SK-N-SH (cell line): Measurements from ENCODE around the gene TIAM2.

Experiments used
- CHD2 ChIP-seq: fragments of 150-350 bp; IDR thresholded peaks from 2 replicates; pipeline ENCODE4 v1.6.1; 2018; ENCODE audit warnings: low read length; ENCODE audit not compliant: partially characterized antibody
- EP300 ChIP-seq, 2 experiments: IDR thresholded peaks; 2 replicates each; pipeline versions ENCODE4 v1.4.0 to v1.6.1; 2012; ENCODE audit warnings: borderline replicate concordance in 1 of 2, low read depth in 1 of 2, low read length in 1 of 2
- FOXJ3 ChIP-seq: sonication (generic); formaldehyde crosslinking; IDR thresholded peaks from 2 replicates; pipeline ENCODE4 v1.5.1; 2020; ENCODE audit warnings: mild to moderate bottlenecking, missing genetic modification reagents
- FOXM1 ChIP-seq: IDR thresholded peaks from 2 replicates; pipeline ENCODE4 v1.4.0; 2012; ENCODE audit warnings: low read depth, mild to moderate bottlenecking
- NRF1 ChIP-seq: IDR thresholded peaks from 2 replicates; pipeline ENCODE4 v1.6.1; 2012; ENCODE audit warnings: low read depth, mild to moderate bottlenecking, low read length
- POLR2AphosphoS5 ChIP-seq: IDR thresholded peaks from 2 replicates; pipeline ENCODE4 v1.6.1; 2012; ENCODE audit warnings: low read depth, low read length
- RFX5 ChIP-seq: IDR thresholded peaks from 2 replicates; pipeline ENCODE4 v1.6.1; 2012; ENCODE audit warnings: mild to moderate bottlenecking, improper control_type of control experiment, low read length
- TCF12 ChIP-seq: IDR thresholded peaks from 2 replicates; pipeline ENCODE4 v1.4.0; 2012
- YY1 ChIP-seq: IDR thresholded peaks from 2 replicates; pipeline ENCODE4 v1.4.0; 2012; ENCODE audit warnings: low read depth, mild to moderate bottlenecking
- TF ChIP-seq, protein P1 (sequence below): fragments of 150-350 bp; IDR thresholded peaks from 2 replicates; pipeline ENCODE4 v1.6.1; 2017; ENCODE audit warnings: antibody characterized with exemption, low read length, low read depth, borderline replicate concordance
- TF ChIP-seq, protein P2 (sequence below): fragments of 200-600 bp; sonication (generic); IDR thresholded peaks from 2 replicates; pipeline ENCODE4 v1.6.1; 2017; ENCODE audit warnings: antibody characterized with exemption, mild to moderate bottlenecking, moderate library complexity
- TF ChIP-seq, protein P3 (sequence below): IDR thresholded peaks from 2 replicates; pipeline ENCODE4 v1.4.0; 2012; ENCODE audit warnings: low read depth

DNA sequence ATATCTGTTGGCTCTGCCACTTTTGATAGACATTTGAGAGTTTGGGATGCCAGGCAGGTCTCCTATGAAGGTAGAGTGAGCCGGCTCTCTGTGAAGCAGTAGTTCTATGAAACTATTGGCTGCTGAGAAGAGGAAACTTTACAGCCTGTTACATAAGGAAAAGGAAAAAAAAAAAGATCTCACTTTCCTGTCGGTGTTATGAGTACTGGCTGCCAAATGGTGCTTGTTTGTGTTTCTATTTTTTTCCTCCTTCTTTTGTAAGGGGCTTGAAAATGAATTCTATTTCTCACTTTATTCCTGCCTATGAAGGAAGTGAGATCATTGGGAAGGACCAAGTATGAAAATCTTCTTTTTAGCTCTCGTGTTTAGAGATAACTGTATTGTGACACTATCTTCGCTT is 195.6 kb downstream of the TIAM2 start:
- TF ChIP-seq, protein P1, sequence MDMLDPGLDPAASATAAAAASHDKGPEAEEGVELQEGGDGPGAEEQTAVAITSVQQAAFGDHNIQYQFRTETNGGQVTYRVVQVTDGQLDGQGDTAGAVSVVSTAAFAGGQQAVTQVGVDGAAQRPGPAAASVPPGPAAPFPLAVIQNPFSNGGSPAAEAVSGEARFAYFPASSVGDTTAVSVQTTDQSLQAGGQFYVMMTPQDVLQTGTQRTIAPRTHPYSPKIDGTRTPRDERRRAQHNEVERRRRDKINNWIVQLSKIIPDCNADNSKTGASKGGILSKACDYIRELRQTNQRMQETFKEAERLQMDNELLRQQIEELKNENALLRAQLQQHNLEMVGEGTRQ, result no peak
- TF ChIP-seq, protein P2, sequence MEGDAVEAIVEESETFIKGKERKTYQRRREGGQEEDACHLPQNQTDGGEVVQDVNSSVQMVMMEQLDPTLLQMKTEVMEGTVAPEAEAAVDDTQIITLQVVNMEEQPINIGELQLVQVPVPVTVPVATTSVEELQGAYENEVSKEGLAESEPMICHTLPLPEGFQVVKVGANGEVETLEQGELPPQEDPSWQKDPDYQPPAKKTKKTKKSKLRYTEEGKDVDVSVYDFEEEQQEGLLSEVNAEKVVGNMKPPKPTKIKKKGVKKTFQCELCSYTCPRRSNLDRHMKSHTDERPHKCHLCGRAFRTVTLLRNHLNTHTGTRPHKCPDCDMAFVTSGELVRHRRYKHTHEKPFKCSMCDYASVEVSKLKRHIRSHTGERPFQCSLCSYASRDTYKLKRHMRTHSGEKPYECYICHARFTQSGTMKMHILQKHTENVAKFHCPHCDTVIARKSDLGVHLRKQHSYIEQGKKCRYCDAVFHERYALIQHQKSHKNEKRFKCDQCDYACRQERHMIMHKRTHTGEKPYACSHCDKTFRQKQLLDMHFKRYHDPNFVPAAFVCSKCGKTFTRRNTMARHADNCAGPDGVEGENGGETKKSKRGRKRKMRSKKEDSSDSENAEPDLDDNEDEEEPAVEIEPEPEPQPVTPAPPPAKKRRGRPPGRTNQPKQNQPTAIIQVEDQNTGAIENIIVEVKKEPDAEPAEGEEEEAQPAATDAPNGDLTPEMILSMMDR, result no peak
- TF ChIP-seq RFX5 (no peak), YY1 (no peak), CHD2 (no peak), FOXM1 (no peak), FOXJ3 (CRISPR knock-in tag) (no peak), TCF12 (no peak), NRF1 (no peak), EP300 (IDR thresholded peaks at IDR 0.05; ENCODE audit: borderline replicate concordance in 1 of 2, low read depth in 1 of 2, low read length in 1 of 2) (no peak), POLR2AphosphoS5 (no peak)
- TF ChIP-seq, protein P3, sequence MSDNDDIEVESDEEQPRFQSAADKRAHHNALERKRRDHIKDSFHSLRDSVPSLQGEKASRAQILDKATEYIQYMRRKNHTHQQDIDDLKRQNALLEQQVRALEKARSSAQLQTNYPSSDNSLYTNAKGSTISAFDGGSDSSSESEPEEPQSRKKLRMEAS, result no peak
